Stimulated activated CD4-positive, alpha-beta T cell treated with anti-CD3 and anti-CD28 coated beads, Interleukin-4, amount 100 ng/mL, for 24 hours (primary cell): ENCODE results near the gene COL8A1.
"Not testable (repeated sequence)": the region's sequence is repeated elsewhere in the genome, so short reads cannot be mapped to it uniquely, and the experiment has no call there.

Experiments used
- DNase-seq: peaks from one replicate; pipeline ENCODE4 v3.0.0-alpha.2; 2020

COL8A1 gene

DNA sequence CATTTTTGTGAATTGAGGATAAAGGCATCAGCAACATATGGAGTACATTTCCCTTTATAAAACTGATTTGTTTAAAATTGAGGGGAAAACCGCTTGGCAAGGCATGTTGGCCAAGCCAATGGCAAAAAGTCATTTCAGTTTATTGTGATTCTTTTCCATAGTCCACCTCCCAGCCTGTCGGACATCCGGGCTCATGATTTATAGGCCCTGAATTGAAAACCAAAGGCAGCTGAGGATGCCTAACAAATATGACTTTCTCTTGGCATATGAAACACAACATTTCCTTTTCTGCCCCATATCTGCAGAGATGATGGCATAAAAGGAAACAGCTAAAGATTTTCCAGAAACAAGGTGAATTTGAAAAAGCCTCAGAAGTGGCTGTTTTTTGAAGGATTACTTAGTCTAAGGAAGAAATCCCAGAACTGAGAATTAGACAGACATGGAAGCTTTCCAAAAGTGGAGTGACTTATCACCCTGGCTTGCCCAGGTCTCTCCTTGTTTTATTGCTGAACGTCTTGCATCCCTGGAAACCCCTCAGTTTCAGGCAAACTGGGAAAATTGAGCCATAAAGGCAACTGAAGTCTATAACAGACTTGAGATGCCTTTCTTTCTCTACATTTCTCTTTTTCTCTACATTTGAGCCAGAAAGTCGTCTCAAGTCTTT is 74.0 kb downstream of the COL8A1 start:
- DNase-seq: no peak

DNA sequence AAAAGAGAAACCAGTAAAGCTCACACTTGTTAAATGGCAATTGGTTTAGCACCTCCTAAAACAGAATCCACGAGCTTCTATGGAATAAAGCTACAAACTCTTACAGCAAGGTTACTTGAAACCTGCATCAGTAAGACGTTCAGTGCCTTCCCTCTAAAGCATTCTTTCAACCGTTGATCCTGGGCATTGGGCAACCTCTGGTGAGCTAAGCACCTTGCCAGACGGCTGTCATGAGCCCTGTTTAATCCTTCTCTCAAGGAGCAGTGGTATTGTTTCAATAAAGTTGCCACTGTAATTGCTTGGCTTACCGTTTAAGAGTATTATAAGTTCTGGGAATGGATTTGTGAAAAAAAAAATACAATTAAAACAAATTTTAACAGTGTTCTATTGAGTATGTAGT is 75.0 kb downstream of the COL8A1 start:
- DNase-seq: no peak

DNA sequence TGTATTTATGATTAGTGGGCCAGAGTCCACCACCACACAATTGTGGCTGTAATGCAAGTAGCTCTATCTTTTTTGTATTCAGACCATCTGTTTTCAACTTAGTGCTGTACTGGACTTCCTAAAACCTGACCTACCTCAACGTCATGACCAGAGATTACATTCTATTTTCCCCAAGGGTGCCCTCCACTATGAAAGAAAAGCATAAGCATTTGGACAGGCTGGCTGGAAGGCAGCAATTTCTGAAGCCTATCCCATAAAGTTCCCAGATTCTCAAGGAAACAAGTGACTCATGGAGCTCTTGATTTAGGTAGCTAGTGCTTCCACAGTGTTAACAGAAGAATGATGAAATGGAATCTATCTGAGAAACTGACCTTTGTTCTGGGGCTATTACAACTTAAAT is 75.8 kb downstream of the COL8A1 start:
- DNase-seq: no peak

DNA sequence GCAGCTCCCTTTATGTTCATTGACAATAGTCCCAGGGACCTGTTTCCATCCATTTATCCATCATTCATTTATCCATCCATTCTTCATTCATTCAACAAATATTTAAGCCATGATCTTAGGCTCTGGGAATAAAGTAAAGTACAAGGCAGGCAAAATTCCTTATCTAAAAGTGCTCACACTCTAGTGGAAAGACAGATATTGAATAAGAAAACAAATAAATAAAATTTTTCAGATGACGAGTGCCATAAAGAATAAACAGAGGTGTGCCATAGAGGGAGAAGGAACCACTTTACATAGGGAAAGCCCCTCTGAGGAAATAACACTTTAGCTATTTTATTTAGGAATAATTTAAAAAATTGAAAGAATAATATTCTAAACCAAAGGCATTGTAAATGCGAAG is 76.2 kb downstream of the COL8A1 start:
- no peak for DNase-seq

DNA sequence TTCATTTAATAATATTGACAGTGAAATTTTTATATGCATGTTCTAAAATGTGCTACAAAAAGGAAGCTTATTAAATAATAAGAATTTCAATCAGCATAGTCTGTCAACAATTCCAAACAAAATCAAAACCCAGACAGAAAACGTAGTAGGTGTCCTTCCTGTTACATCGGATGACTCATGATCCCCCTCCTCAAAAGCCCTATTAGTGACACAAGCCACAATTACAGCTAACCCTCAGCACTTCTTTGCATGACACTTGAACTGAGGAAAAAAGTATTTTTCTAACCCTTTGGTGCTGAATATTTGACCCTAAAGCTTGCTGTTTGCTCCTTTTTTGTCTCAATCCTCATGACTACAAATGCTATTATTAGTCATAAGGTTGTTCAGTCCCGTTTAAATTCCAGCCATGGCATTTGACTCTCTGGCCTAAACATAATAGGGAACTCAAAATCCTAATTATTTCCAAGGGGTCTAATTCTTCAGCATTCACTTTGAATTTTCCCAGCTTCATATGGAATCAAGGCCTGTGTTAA is 78.1 kb downstream of the COL8A1 start:
- DNase-seq: no peak

DNA sequence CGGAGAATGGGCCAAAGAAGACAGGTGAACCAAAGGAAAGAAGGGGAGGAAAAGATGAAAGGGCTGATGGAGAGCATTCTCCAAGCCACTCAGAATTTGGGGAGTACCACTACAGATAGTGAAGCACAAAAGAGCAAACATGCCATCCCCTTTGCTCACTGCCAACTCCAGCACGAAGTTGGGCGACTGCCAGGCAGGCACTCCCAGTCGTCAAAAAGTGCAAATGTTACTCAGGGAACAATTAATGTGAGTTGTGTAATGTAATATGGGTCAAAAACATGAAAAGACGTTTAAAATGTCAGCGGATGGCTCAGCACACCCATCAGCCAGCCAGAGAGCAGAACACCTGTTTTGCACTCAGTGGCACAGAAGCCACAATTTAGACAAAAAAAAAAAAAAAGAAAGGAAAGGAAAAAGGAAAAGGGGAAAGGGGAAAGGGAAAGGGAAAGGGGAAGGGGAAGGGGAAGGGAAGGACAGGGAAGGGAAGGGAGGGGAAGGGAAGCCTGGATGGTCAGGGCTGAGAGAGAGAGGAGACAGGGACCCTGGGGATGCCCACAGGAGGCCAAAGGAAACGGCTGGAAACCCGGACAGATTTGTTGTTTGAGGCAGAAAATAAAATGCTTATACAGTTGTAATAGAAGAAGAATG is 82.7 kb downstream of the COL8A1 start:
- no peak for DNase-seq

DNA sequence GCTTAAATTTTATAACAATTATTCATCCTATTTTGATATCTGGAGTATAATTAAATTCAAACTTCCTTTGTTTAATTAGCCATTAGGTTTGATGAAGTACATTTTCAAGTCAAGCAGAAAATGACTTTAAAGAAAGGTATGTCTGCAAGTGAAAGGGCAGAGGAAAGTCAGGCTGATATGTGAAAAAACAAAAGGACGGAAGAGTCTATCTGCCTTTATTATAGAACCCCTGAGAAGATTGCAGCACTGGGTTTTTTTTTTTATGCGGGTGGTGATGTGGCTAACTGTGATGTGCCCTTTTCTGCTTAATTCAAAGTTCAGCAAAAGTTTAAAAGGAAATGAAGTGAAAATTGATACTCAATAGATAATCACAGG is 83.2 kb downstream of the COL8A1 start:
- no peak for DNase-seq

DNA sequence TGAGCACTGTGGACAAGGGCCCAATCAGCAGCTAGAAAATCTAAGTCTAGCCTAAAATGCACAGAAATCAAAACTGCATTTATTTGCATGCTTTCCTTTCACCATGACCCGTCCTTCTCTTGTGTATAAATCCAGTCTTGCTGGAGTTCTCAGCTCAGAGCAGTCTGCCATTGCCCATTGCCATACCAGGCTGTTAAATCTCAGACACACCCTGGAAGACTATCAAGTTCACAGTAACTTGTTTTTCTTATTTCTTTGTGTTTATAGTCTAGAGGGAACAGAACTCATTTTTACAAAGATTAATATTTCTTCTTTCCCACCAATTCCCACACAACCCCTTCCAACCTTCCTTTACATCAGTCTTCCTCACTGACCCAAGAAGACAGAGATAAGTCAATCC is 85.9 kb downstream of the COL8A1 start:
- no peak for DNase-seq

DNA sequence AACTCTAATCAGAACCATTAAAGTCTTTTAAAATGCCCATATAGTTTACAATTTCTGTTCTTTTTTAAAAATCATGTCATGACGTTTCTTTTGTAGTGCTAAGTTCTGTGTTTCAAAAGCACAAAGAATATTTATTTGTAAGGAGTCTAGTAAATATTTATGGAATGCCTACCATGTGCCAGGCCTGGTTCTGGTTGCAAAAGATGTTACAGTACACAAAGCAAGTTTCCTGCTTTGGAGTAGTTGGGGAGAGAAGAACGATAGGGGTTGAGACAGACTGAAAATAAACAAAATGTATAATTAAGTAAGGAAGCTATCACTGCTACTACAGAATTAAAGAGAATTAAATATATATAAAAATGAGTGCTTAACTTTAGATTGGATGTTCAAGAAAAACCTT is 92.5 kb downstream of the COL8A1 start:
- DNase-seq: no peak

DNA sequence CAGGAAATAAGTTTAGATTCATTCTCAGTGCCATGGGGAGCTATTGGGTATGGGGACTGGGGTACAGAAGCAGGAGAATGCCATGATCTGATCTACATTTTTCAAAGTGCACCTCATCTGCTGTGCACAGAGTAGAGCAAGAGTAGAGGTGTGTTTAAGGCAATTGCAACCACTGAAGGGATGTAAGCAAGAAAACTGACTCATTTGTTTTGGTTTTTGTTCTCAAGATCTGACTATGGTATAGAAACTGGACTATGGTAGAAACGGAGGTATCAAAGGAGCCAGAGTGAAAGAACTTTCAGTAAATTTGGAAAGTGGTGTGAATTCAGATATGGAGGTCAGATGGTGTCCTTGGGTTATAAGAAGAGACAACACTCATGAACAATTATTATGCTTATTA is 93.1 kb downstream of the COL8A1 start:
- no peak for DNase-seq

DNA sequence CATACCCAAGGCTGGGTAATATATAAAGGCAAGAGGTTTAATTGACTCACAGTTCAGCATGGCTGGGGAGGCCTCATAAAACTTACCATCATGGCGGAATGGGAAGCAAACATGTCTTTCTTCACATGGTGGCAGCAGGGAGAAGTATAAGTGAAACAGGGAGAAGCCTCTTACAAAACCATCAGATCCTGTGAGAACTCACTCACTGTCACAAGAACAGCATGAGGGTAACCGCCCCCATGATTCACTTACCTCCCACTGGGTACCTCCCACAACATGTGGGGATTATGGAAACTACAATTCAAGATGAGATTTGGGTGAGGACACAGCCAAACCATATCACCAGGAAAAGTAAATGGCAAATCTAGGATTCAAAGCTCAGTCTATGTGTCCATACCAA is 102.0 kb downstream of the COL8A1 start:
- not testable (repeated sequence) for DNase-seq

DNA sequence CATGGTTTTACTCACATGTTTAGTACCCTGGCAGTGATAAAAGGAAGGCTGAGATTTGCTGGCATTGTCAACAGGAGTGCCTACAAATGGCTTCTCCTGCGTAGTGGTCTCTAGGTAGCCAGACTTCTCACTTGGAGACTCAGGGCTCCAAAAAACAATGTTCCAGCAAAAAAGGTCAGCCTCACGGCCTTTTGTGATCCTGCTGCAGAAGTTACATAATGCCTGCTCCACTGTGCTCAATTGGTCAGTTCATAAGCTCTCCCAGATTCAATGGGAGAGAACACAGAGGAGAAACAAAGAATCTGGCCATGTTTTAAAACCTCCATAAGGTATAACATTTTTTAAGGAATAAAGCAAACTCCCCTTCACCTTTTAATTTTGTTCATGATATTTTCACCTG is 103.2 kb downstream of the COL8A1 start:
- DNase-seq: no peak

DNA sequence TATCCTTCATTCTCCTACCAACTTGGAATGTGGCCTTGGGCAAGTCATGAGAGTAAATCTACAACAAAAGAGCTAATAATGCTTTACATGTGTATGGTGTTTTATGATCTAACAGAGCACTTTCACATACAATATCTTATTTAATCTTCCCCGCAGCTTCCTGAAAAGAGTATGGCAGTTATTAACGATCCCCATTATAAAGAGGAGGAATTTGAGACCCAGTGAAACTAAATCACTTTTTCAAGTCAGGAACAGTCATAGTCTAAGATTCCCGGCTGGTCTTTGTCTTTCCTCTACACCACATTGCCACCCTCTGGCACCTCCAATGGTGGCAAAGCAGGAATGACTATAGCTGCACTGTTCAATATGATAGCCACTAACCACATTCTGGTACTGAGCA is 109.5 kb downstream of the COL8A1 start:
- DNase-seq: no peak

DNA sequence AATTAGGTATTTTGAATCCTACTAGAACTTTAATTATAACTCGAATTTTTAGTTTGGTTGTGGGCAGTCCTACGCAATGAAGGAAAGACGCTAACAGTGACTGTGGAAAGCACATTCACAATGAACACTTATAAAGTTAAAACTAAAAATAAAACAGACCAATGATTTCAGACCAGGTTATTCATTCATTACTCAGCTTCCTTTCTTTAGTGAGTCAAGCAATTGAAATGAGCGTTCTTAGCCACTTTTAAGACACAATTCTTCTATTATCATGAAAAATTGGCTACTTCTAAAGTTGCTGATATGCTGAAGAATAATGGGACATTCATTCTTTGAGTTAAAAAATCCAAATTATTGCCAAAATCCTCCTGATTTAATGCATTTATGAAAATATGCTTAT is 113.3 kb downstream of the COL8A1 start:
- no peak for DNase-seq

DNA sequence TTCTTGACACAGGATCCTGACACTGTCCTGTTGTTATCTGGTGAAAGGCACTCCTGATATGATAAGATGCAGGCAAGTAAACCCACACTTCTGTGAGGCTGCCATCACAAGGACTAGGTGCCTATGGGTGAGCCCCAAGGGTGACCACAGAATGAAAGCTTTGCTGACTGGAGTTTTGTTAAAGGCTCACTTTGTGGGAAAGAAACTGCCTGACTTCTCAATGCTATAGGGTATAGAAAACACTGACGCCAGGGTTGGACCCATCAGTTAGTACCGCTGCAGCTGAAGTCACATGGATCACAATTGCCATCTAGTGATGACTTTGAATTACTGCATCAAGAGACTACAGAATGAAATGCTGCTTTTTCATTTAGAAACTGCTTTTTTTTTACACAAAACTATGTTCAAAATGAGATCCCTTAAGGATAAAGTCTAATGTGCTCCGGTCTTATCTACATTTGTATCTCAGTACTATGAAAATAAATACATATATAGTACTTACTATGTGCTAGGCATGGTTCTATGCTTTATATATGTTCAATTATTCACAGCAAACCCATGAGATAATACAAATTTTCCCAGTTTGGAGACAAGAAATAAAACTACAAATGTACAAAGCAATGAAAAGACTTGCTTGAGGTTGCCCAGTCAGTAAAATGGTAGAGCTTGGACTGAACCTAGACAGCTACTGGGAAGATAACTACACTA is 115.0 kb downstream of the COL8A1 start:
- peak; percentile 8 for DNase-seq

DNA sequence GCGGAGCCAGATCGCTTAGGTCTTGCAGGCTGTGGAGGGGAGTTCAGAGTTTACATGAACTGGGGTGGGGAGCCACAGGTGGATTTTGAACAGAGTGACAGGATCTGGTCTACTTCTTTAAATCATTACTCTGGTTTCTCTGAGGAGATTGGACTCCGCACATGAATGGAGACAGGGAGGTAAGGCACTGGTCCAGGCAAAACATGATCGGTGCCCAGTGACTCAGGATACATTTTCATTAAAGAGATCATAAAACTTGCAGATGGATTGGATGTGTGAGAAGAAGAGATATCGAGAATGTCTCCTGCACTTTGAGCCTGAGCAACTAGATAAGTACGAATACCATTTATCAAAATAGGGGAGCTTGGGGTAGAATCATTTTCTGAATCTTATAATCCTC is 117.4 kb downstream of the COL8A1 start:
- no peak for DNase-seq

DNA sequence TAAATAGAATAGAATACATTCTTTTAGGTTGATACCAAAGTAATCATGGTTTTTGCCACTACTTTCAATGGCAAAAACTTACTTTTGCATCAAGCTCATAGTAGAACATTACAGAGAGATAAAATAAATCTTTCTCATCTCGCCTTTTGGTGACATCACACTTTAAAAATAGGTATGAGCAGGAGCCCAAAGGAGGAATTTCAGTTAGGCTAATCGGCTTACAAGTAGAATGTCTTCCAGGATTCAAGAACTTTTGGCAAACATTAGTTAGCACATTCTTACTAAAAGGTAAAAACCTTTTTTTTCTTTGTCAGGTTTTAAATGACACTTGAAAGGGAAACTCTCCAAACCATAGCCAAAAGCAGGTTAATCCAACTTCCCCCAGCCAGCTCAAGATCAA is 119.6 kb downstream of the COL8A1 start:
- no peak for DNase-seq

DNA sequence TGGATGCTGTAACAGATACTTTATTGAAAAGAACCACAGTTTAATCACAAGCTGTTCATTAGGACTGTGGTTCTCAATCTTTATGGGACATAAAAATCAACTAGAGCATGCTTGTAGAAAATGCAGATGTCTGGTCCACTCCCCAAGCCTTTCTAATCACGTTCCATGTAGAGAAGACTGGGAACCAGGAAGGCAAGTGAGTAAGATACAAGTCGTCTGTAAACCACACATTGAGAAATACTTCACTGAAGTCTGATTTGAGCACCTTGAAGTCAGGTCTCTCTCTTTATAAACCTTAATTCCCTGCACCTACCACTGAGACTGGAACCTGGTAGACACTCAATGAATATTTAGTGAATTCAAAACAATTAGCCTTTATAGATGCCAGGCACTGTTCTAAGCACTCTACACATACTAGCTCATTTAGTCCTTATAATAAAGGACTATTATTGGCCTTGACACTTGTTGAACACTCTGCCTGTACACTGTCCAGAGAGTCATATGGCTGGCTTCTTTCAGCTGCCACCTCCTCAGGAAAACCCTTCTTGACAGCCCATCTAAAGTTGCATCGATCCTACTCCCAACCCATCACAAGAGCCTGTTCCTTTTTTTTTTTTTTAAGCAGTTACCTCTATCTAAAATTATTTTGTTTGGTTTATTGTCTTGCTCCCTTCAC is 120.2 kb downstream of the COL8A1 start:
- no peak for DNase-seq

DNA sequence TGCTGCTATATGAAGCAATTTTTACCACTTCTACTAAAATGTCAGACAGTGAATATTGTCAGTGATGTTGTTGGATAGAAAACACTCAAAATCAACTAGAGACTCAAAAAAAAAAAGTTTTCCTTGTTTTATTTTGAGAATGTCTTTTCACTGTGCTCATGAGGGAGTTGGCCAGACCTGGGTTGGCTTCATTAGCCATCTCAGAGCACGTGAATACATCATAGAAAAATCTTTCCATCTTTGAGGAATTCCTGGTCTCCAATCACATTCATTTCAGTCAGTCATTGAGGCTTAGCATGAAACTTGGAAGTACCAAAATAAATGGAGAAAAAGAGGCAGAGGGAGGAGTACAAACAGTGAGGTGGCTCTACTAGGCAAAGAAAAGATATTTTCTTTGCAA is 121.6 kb downstream of the COL8A1 start:
- DNase-seq: no peak

DNA sequence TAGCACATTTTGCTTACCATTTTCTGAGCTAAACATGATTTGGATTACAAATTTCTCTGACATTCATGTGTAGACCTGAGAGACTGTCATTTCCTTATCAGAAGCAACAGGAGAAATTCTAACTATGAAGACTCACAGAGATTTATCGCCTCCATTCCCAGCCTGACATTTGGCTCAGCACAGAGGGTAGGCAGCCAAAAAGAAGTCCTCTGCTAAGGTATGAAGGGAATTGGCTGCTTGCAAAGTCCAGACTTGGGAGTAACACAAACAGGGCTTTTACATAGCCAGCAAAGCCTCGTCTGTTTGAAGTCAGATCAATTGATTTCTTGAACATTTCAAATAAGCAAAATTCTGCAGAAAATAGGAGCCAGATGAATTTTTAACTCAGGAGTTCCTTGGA is 122.2 kb downstream of the COL8A1 start:
- DNase-seq: no peak

DNA sequence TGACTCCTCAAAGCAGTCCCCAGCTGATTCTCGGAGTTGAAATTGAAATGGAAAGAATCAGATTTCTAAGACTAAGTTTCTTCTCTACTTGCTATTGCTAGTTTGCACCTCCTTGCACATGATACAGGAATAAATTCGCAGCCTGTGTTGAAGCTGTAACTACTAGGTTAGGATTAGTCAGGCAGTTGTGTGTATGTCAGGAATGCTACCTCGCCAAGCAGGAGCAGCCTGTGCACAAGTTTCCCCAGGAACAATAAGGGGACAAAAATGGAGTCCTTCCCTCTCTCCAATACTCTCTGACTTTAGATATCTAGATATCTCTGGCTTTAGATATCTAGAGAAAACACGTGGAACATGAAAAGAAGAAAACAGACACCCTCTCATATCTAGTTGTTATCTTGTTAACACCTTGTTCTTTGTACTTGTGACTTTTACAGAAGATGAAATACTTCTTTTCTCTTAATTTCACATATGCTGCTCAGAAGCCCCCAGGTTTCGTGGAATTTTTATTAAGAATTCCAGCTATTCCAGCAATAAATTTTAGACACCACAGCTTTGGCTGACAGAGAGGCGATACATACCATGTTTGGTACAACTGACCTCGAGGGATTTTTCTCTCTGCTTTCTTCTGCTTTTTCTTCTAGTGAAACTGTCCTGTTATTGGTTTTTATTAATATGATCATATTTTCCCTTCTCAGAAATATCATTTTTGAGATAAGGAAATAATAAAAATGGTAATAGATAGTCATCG is 123.2 kb downstream of the COL8A1 start:
- no peak for DNase-seq

DNA sequence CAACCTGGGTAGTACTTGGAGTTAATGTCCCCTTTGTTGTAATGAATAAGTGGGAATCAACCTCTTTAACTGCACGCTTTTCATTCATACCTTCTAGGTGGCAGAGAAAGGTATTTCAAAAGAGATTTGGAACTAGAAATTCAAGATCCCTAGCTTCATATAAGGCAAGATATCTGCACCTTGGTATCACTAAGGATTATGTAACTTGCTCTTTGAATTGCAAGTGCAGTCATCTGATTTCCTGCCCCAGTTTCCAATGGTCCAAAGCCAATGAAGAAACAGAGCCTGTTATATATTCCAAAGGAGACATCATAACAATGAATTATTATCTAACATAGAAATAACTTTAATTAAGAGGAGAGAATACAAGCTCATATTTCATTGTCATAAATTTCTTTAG is 124.5 kb downstream of the COL8A1 start:
- DNase-seq: no peak

DNA sequence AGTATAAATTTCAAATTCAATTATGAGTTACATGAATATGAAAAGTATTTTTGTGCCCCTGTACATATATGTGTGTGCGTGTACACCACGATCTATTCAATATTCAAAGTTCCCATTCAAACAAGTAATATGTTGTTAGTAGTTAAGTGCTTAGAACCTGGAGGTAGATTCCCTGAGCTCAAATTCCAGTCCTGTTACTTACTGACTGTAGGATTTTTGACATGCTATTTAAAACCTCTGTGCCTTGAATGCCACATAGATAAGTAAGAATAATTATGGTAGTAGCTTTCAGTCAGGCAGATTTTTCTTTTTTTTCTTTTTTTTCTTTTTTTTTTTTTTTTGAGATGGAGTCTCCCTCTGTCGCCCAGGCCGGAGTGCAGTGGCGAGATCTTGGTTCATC is 126.0 kb downstream of the COL8A1 start:
- no peak for DNase-seq
